HCT116 (cell line): Measurements from ENCODE around the gene SMURF1. TPM values are rescaled to one million over a fixed set of nuclear protein-coding genes. Genes with fewer than 3 reads are reported as not detected.

ENCODE experiments used
- ATAC-seq: fragments of 200-7000 bp; cut with Tn5 transposase; 2 replicates; pipeline ENCODE4 v1.9.1; 2020; ENCODE audit warnings: mild to moderate bottlenecking, moderate library complexity
- BruUV-seq: library from RNA; stranded (reverse); fragments of 400-500 nt; replicated peaks from 2 replicates; lab custom pipeline; 2021; lab: Mats Ljungman, UMichigan
- CTCF ChIA-PET: fragments of 300-600 bp; sonication (Branson Sonifier 250); formaldehyde crosslinking; loops from one replicate; lab custom pipeline; 2021; ENCODE audit warnings: antibody characterized with exemption; lab: Charles Lee
- POLR2A ChIA-PET: fragments of 300-600, 350-600 bp; sonication (Branson Sonifier 250); formaldehyde crosslinking; loops from one replicate; lab custom pipeline; 2021; ENCODE audit warnings: antibody characterized with exemption; lab: Charles Lee
- RAD21 ChIA-PET, 2 experiments: fragments of 300-600 bp; sonication (Branson Sonifier 250); formaldehyde crosslinking; loops; one replicate each; lab custom pipeline; 2023; ENCODE audit warnings: low total read pairs in 2 of 2; ENCODE audit not compliant: uncharacterized antibody in 2 of 2, unreplicated experiment in 2 of 2, low non-redundant PET in 1 of 2; lab: Charles Lee
- DNase-seq: peaks from one replicate; pipeline ENCODE4 v3.0.0-alpha.2; 2010; ENCODE audit warnings: low read depth, low spot score
- H2AFZ ChIP-seq: fragments of 200-600 bp; shearing (Covaris generic), sonication (generic); 2 replicates; pipeline ENCODE4 v1.6.1; 2017; ENCODE audit warnings: low read depth, mixed run types, mixed read lengths, antibody characterized with exemption, low read length; ENCODE audit not compliant: poor library complexity, severe bottlenecking
- H3K27ac ChIP-seq: 2 replicates; pipeline ENCODE4 v1.5.1; 2012; ENCODE audit warnings: low read depth, low read length
- H3K27me3 ChIP-seq: fragments of 200-600 bp; sonication (generic); 2 replicates; pipeline ENCODE4 v1.6.1; 2016; ENCODE audit warnings: mixed run types, low read length, mixed read lengths; ENCODE audit not compliant: insufficient read depth
- H3K36me3 ChIP-seq, 2 experiments: fragments of 200-500 bp in 1 of 2; fragments of 200-600 bp in 1 of 2; sonication (Bioruptor generic) in 1 of 2; sonication (generic) in 1 of 2; 2 replicates each; pipeline versions ENCODE4 v1.5.1 to v1.6.1; 2014 to 2016; ENCODE audit warnings: low read length in 2 of 2, inconsistent platforms in 1 of 2, mixed read lengths in 1 of 2, mixed run types in 1 of 2; ENCODE audit not compliant: insufficient read depth in 2 of 2, control insufficient read depth in 1 of 2
- H3K4me1 ChIP-seq, 2 experiments: fragments of 200-600 bp in 1 of 2; sonication (generic) in 1 of 2; 2 replicates each; pipeline versions ENCODE4 v1.5.1 to v1.6.1; 2012 to 2017; ENCODE audit warnings: low read length in 2 of 2, inconsistent platforms in 1 of 2, mild to moderate bottlenecking in 1 of 2, mixed read lengths in 1 of 2, mixed run types in 1 of 2, moderate library complexity in 1 of 2; ENCODE audit not compliant: insufficient read depth in 2 of 2, control insufficient read depth in 1 of 2
- H3K4me2 ChIP-seq: fragments of 200-600 bp; sonication (generic); 2 replicates; pipeline ENCODE4 v1.6.1; 2017; ENCODE audit warnings: mixed run types, low read length, mixed read lengths
- H3K4me3 ChIP-seq, 2 experiments: fragments of 200-600 bp in 1 of 2; sonication (generic) in 1 of 2; replicated peaks in 1 of 2; 2 replicates each; pipeline ENCODE4 v1.5.1; 2011 to 2016; ENCODE audit warnings: low read length in 2 of 2, control low read depth in 1 of 2, low read depth in 1 of 2, mild to moderate bottlenecking in 1 of 2, mixed read lengths in 1 of 2, mixed run types in 1 of 2
- H3K79me2 ChIP-seq: fragments of 200-600 bp; sonication (generic); 2 replicates; pipeline ENCODE4 v1.6.1; 2017; ENCODE audit warnings: mild to moderate bottlenecking, mixed run types, low read length, moderate library complexity, mixed read lengths; ENCODE audit not compliant: insufficient read depth
- H3K9ac ChIP-seq: fragments of 200-600 bp; sonication (generic); 2 replicates; pipeline ENCODE4 v1.6.1; 2016; ENCODE audit warnings: low read length, mixed read lengths
- H3K9me2 ChIP-seq: fragments of 200-600 bp; sonication (generic), shearing (Covaris generic); 2 replicates; pipeline ENCODE4 v1.6.1; 2017; ENCODE audit warnings: mixed run types, mild to moderate bottlenecking, moderate library complexity; ENCODE audit not compliant: insufficient read depth
- H3K9me3 ChIP-seq, 2 experiments: fragments of 200-500 bp in 1 of 2; fragments of 200-600 bp in 1 of 2; sonication (Bioruptor generic) in 1 of 2; sonication (generic) in 1 of 2; 2 replicates each; pipeline ENCODE4 v1.6.1; 2014 to 2017; ENCODE audit warnings: low read length in 2 of 2, mixed read lengths in 2 of 2, inconsistent platforms in 1 of 2, low read depth in 1 of 2, mild to moderate bottlenecking in 1 of 2, mixed run types in 1 of 2, moderate library complexity in 1 of 2; ENCODE audit not compliant: control insufficient read depth in 1 of 2, insufficient read depth in 1 of 2
- H4K20me1 ChIP-seq: fragments of 200-600 bp; sonication (generic), shearing (Covaris generic); 2 replicates; pipeline ENCODE4 v1.6.1; 2017; ENCODE audit warnings: mixed run types, mild to moderate bottlenecking, moderate library complexity; ENCODE audit not compliant: insufficient read depth
- CBX3 ChIP-seq: IDR thresholded peaks from 2 replicates; pipeline ENCODE4 v1.6.1; 2012; ENCODE audit warnings: low read depth
- ELF1 ChIP-seq: IDR thresholded peaks from 2 replicates; pipeline ENCODE4 v1.6.1; 2012; ENCODE audit warnings: low read depth, borderline replicate concordance
- EZH2 ChIP-seq: fragments of 200-600 bp; sonication (generic); IDR thresholded peaks from 2 replicates; pipeline ENCODE4 v1.6.1; 2017; ENCODE audit warnings: antibody characterized with exemption, mixed run types
- MAX ChIP-seq: IDR thresholded peaks from 2 replicates; pipeline ENCODE4 v1.6.1; 2012
- REST ChIP-seq: IDR thresholded peaks from 2 replicates; pipeline ENCODE4 v1.6.1; 2012; ENCODE audit warnings: low read depth
- SIN3A ChIP-seq: IDR thresholded peaks from 2 replicates; pipeline ENCODE4 v1.6.1; 2012; ENCODE audit warnings: low read depth
- SP1 ChIP-seq: IDR thresholded peaks from 2 replicates; pipeline ENCODE4 v1.6.1; 2012; ENCODE audit warnings: low read depth
- TCF7L2 ChIP-seq: IDR thresholded peaks from 2 replicates; pipeline ENCODE4 v1.7.0; 2011; ENCODE audit warnings: borderline replicate concordance, inconsistent platforms; ENCODE audit not compliant: insufficient read depth, insufficient read length; ENCODE audit errors: extremely low read depth
- ZFX ChIP-seq: fragments of 450-650 bp; IDR thresholded peaks from 2 replicates; pipeline ENCODE4 v1.6.1; 2017
- intact Hi-C: fragments of 100-400 bp; cut with micrococcal nuclease; formaldehyde crosslinking; loops from 2 replicates; pipeline ENCODE4 v1.10.0; 2022
- total RNA-seq: library from RNA; stranded (reverse); gene quantifications from one replicate; pipeline ENCODE4 v1.2.1, GENCODE V29; 2021; ENCODE audit not compliant: unreplicated experiment
- TF ChIP-seq, protein P1 (sequence below), 3 experiments: fragments of 200-600 bp in 1 of 3; sonication (generic) in 1 of 3; IDR thresholded peaks in 2 of 3; conservative IDR thresholded peaks in 1 of 3; 2 replicates each; pipeline ENCODE4 v1.5.1; 2012 to 2017; ENCODE audit warnings: low read depth in 2 of 3, low read length in 2 of 3, antibody characterized with exemption in 1 of 3, borderline replicate concordance in 1 of 3, control low read depth in 1 of 3, mild to moderate bottlenecking in 1 of 3, mixed read lengths in 1 of 3, mixed run types in 1 of 3, moderate library complexity in 1 of 3; ENCODE audit not compliant: insufficient read depth in 1 of 3

SMURF1 gene
- total RNA-seq, 1 experiment from 2014 or later: 24.6 TPM

GRCh38 chr7:99106411-99106810 is 37.5 kb downstream of the SMURF1 start (continued):
- TF ChIP-seq, protein P1, sequence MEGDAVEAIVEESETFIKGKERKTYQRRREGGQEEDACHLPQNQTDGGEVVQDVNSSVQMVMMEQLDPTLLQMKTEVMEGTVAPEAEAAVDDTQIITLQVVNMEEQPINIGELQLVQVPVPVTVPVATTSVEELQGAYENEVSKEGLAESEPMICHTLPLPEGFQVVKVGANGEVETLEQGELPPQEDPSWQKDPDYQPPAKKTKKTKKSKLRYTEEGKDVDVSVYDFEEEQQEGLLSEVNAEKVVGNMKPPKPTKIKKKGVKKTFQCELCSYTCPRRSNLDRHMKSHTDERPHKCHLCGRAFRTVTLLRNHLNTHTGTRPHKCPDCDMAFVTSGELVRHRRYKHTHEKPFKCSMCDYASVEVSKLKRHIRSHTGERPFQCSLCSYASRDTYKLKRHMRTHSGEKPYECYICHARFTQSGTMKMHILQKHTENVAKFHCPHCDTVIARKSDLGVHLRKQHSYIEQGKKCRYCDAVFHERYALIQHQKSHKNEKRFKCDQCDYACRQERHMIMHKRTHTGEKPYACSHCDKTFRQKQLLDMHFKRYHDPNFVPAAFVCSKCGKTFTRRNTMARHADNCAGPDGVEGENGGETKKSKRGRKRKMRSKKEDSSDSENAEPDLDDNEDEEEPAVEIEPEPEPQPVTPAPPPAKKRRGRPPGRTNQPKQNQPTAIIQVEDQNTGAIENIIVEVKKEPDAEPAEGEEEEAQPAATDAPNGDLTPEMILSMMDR (IDR thresholded peaks at IDR 0.05 in 2 of 3, conservative IDR thresholded peaks at IDR 0.05 in 1 of 3; ENCODE audit: borderline replicate concordance in 1 of 3, insufficient read depth in 1 of 3, low read depth in 2 of 3, low read length in 2 of 3): no peak
- TF ChIP-seq CBX3: no peak
- TF ChIP-seq ELF1: no peak
- no peak for TF ChIP-seq SIN3A
- no peak for TF ChIP-seq ZFX

DNA sequence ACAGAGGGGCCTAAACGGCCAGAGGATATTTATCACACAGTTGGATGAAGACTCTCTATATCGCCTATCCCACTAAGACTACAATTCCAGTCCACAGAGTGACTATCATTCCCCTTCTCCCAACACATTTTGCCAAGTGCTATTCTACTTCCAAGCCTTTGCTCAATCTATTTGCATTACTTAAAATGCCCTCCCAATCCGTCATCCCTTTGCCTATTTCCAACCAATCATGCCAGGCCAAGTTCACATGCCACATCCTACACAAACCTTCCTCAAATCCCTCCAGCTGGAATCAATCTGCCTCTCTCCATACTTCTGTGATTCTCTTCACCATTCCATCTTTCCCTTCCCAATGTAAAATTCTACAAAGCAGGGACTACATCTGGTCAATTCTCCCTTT is 38.2 kb downstream of the SMURF1 start:
- Histone ChIP-seq H3K9ac (no peak overlapping the region), H3K79me2 (peaks cover 97% of the 10 kb centered on the region)
- ATAC-seq: no peak
- TF ChIP-seq SIN3A (no peak), REST (no peak), SP1 (no peak), EZH2 (no peak), TCF7L2 (no peak), MAX (no peak)
- TF ChIP-seq, all 23 proteins: peak for 0
- H3K9me3 ChIP-seq: no peaks in the 10 kb centered on the region
- RAD21 ChIA-PET: no interaction called here
- no peak overlapping the region for H2AFZ ChIP-seq
- H3K9me2 ChIP-seq: no peaks in the 10 kb centered on the region
- no peaks in the 10 kb centered on the region for H3K27me3 ChIP-seq
- peaks cover 21 to 61% of the 10 kb centered on the region in 2 experiments for H3K4me1 ChIP-seq
- intact Hi-C loops: no loop called here
- H3K4me2 ChIP-seq: no peak overlapping the region
- no peak overlapping the region for H3K27ac ChIP-seq
- CTCF ChIA-PET: no interaction called here
- H4K20me1 ChIP-seq: no peaks in the 10 kb centered on the region; the same call in 1 of the 2 replicates
- POLR2A ChIA-PET: no interaction called here
- BruUV-seq: no TSS peak
- H3K36me3 ChIP-seq: no peaks in the 10 kb centered on the region
- DNase-seq: no peak
- H3K4me3 ChIP-seq: no peak overlapping the region
